ENCODE results near the gene KIFBP. TPM values are rescaled to one million over a fixed set of nuclear protein-coding genes. Genes with fewer than 3 reads are reported as not detected.
"Not testable (repeated sequence)": the region's sequence is repeated elsewhere in the genome, so short reads cannot be mapped to it uniquely, and the experiment has no call there.

KIFBP gene
- polyA plus RNA-seq (2011; rRNA removed) (38.5 and 53.9 TPM in 2 replicates), polyA minus RNA-seq (2011; rRNA and poly(A)+ RNA removed) (17.1 and 27.6 TPM in 2 replicates)

DNA sequence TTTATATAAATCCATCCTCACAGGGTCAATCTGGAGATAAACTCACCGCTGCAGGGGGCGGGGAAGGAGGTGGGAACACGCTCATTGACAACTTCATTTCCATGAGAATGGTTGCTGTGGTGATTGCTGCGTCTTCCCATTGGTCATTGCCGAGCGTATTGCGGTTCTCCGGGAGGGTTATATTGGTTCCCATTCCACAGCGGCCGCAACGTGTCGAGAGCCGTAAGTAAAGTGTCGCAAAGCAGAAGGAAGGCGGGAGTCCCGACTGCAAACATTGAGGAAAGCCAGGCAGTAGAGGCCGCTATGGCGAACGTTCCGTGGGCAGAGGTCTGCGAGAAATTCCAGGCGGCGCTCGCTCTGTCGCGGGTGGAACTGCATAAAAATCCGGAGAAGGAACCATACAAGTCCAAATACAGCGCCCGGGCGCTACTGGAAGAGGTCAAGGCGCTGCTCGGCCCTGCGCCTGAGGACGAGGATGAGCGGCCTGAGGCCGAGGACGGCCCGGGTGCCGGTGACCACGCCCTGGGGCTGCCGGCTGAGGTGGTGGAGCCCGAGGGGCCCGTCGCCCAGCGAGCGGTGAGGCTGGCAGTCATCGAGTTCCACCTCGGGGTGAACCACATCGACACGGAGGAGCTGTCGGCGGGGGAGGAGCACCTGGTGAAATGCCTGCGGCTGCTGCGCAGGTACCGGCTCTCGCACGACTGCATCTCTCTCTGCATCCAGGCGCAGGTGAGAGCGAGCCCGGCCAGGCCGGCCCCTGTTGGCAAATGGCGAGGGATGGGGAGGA is at the start of gene KIFBP:
KIFBP (plus strand) TSS at position 274 of the 787 bp plus-strand sequence; CDS start at position 304, 30 bp downstream.
- CTCF ChIA-PET = interaction anchor here (0.9 to 1.5 kb wide), 3 partner anchors 17 to 154 kb away, joined by 3 to 4 read pairs (median 4); no protein-coding TSS in a partner anchor
- POLR2A ChIA-PET = interaction anchor here (0.6 kb wide), 1 partner anchor 514 kb away, joined by 3 read pairs; no protein-coding TSS in a partner anchor
- H3K9me3 ChIP-seq (ENCODE audit: control insufficient read depth, insufficient read depth, low read length) = no peaks in the 10 kb centered on the region; the same call in 1 of the 2 replicates
- peak within 1 kb of the TSS; percentile 42 for H3K27ac ChIP-seq (ENCODE audit: low read depth, low read length)
- H3K27me3 ChIP-seq (ENCODE audit: control insufficient read depth, insufficient read depth, low read length) = no peaks in the 10 kb centered on the region
- TF ChIP-seq, protein P1, sequence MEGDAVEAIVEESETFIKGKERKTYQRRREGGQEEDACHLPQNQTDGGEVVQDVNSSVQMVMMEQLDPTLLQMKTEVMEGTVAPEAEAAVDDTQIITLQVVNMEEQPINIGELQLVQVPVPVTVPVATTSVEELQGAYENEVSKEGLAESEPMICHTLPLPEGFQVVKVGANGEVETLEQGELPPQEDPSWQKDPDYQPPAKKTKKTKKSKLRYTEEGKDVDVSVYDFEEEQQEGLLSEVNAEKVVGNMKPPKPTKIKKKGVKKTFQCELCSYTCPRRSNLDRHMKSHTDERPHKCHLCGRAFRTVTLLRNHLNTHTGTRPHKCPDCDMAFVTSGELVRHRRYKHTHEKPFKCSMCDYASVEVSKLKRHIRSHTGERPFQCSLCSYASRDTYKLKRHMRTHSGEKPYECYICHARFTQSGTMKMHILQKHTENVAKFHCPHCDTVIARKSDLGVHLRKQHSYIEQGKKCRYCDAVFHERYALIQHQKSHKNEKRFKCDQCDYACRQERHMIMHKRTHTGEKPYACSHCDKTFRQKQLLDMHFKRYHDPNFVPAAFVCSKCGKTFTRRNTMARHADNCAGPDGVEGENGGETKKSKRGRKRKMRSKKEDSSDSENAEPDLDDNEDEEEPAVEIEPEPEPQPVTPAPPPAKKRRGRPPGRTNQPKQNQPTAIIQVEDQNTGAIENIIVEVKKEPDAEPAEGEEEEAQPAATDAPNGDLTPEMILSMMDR (IDR thresholded peaks at IDR 0.05; ENCODE audit: low read depth, low read length) = peak; percentile 62
- peak; percentile 91 for DNase-seq (ENCODE audit: low read depth, low spot score)
- peak within 1 kb of the TSS; percentile 99 for H3K4me3 ChIP-seq (ENCODE audit: low read depth, low read length)

DNA sequence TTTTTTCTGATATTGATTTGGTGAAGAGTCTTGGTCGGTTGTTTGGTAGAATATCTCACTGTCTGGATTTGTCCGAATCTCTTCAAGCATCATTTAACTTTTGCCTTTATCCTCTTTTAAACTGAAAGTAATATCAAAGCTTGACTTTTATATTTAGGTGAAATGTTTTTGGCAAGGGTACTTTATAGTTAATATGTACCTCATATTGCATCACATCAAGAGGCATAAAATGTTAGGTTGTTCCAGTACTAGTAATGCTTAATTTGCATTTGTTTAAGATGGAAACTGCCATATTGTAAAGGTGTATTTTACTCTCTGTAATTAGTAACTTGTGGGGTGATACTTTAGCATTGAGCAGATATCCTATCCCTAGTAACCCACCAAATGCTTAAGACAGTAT is 49.7 kb upstream of the KIFBP start:
- H3K27me3 ChIP-seq (ENCODE audit: control insufficient read depth, insufficient read depth, low read length) = no peaks in the 10 kb centered on the region
- no peaks in the 10 kb centered on the region for H3K9me3 ChIP-seq (ENCODE audit: control insufficient read depth, insufficient read depth, low read length)
- H3K27ac ChIP-seq (ENCODE audit: low read depth, low read length) = no peak overlapping the region
- ChIA-PET CTCF (no interaction called here), POLR2A (no interaction called here)
- DNase-seq (ENCODE audit: low read depth, low spot score) = no peak
- no peak overlapping the region for H3K4me3 ChIP-seq (ENCODE audit: low read depth, low read length)
- TF ChIP-seq, protein P1 (IDR thresholded peaks at IDR 0.05; ENCODE audit: low read depth, low read length) = no peak

DNA sequence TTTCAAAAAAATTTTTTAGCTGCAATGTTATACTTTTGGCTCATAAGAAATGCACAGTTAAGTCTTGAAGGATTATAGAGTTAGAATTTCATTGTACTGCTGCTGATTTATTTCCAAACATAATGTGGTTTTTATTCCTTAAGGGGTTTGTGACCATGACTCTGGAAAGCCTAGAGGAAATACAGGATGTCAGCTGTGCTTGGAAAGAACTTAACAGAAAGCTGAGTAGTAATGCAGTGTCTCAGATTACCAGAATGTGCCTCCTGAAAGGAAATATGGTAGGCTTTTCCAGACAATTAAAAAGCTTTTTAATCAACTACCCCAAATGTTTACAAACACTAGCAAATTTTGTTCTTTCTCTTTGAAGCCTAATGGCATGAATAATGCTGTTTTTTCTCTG is 47.7 kb upstream of the KIFBP start:
- POLR2A ChIA-PET; H3K27ac ChIP-seq (ENCODE audit: low read depth, low read length); DNase-seq (ENCODE audit: low read depth, low spot score); H3K9me3 ChIP-seq (ENCODE audit: control insufficient read depth, insufficient read depth, low read length); H3K4me3 ChIP-seq (ENCODE audit: low read depth, low read length); CTCF ChIA-PET; H3K27me3 ChIP-seq (ENCODE audit: control insufficient read depth, insufficient read depth, low read length): not testable (repeated sequence)

DNA sequence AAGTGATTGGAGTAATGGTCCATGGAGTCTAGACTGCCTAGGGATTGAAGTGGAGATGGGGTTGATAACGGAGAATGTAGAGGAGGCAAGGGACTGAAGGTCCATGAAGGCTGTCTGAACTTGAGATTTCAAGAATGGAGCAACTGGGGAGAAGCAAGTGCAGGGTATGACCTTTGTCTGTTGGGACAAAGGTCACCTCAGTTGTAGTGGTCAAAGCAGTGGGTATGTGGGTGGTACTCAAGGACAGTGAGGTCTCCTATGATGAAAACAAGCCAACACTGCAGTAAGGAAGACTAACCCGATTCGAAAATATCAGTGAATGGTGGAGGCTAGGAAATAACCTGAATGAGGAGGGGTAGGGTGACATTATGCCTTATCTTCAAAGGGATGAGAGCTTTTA is 38.0 kb upstream of the KIFBP start:
- Histone ChIP-seq H3K4me3 (ENCODE audit: low read depth, low read length) (no peak overlapping the region), H3K9me3 (ENCODE audit: control insufficient read depth, insufficient read depth, low read length) (no peaks in the 10 kb centered on the region), H3K27ac (ENCODE audit: low read depth, low read length) (no peak overlapping the region), H3K27me3 (ENCODE audit: control insufficient read depth, insufficient read depth, low read length) (no peaks in the 10 kb centered on the region)
- no peak for DNase-seq (ENCODE audit: low read depth, low spot score)
- POLR2A ChIA-PET = no interaction called here
- TF ChIP-seq, protein P1 (IDR thresholded peaks at IDR 0.05; ENCODE audit: low read depth, low read length) = no peak
- CTCF ChIA-PET = no interaction called here

- no peak for DNase-seq (ENCODE audit: low read depth, low spot score)
- H3K4me3 ChIP-seq (ENCODE audit: low read depth, low read length) = no peak overlapping the region
- CTCF ChIA-PET = interaction anchor here (0.7 to 1.4 kb wide), 2 partner anchors 13 to 344 kb away, joined by 3 to 9 read pairs; no protein-coding TSS in a partner anchor
These were observed 33.7 kb upstream of the KIFBP start for GRCh38 chr10:68954904-68955303.

More at GRCh38 chr10:68954904-68955303, 33.7 kb upstream of the KIFBP start:
- Histone ChIP-seq H3K27ac (ENCODE audit: low read depth, low read length) (no peak overlapping the region), H3K27me3 (ENCODE audit: control insufficient read depth, insufficient read depth, low read length) (no peaks in the 10 kb centered on the region), H3K9me3 (ENCODE audit: control insufficient read depth, insufficient read depth, low read length) (no peaks in the 10 kb centered on the region)
- TF ChIP-seq, protein P1 (IDR thresholded peaks at IDR 0.05; ENCODE audit: low read depth, low read length) = no peak
- POLR2A ChIA-PET = no interaction called here

Measured in AG04450 (cell line).